Stimulated activated CD8-positive, alpha-beta memory T cell treated with anti-CD3 and anti-CD28 coated beads, Interleukin-15, amount 100 ng/mL, for 24 hours (primary cell): ENCODE results near the gene CSNK2B.

Source experiments
- DNase-seq: peaks from one replicate; pipeline ENCODE4 v3.0.0-alpha.2; 2020; ENCODE audit warnings: low read depth

CSNK2B gene

DNA sequence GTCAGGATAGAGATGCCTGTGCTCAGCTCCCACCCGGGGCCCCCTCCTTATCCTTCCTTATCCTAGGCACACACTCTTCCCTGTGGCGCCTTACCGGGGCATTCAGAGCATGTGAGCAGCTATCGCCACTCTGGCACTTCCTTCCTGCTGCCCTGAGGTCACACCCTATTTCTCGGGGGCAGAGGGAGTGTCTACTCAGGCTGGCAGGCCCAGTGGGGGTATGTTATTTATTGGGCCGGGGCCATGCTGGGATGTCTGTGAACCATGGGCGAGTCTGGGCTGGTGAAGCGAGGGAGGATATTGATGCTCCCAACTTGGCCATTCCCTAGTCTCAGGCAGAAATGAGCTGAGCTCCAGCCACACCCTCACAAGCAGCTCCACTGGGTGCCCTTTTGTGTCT lies 45.4 kb downstream of the CSNK2B start:
- no peak for DNase-seq

DNA sequence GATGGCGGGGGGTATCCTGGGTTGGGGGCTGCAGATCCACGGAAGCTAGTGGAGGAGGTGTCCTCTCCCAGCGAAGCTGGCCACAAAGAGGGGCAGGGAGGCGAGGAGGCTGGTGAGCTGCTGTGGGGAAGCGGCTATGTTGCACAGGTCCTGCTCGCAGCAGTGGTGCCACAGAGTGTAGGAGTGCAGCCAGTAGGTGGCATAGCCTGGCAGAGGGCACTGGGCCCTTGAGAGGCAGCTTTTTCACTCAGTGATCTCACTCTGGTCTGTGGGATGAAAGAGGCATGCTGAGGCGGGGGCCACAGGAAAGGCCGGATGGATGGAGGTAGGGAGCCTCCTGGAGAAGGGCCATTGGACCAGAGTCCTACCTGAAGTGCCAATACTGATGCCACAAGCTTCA lies 46.4 kb downstream of the CSNK2B start:
- DNase-seq: no peak

DNA sequence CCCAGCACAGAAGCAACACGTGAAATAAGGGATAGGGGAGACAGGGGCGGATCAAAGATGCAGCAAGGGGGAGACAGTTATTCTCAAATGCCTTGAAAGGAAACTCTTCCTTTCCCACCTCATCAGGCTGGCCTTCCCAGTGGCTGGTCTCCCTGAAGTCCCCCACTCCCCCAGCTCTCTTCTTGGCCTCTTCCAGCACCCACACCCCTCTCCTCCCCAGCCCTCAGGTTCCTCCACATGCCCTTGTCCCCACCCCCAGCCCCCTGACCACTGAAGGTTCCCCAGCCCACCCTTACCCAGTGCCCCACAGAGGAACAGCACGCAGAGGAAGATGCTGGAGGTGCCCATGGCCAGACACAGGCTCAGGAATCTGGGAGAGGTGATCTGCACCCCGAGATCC lies 47.6 kb downstream of the CSNK2B start:
- no peak for DNase-seq

DNA sequence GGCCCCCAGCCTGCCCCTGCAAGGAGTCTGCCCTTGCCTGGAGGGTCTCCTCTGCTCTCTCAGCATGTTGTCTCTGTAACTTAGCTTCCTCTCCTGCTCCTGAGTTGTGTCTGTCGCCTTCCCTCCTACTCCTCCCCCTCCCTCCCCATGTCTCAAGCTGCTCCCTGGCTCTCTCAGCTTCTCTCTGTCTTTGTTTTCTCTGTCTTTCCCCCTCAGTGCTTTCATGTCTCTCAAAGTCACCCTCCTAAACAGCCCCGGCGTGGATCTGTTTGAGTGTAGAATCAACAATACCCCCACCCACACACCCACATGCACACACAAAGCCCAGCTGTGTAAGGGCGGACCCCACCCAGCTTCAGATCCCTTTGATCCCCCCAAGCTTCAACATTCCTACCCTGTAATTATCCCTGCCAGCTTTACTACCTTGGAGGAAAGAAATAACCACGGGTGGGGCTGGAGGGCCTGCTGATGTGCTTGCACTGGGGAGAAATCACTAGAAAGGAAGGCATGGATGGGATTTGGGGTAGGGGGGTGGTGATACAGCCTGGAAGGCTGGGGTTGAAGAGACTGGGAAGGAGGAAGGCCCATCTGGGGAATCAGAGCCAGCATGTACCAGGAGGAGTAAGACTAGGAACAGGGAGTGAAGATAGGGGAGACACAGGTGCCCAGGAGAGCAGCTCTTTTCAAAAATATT lies 48.3 kb downstream of the CSNK2B start:
- no peak for DNase-seq

DNA sequence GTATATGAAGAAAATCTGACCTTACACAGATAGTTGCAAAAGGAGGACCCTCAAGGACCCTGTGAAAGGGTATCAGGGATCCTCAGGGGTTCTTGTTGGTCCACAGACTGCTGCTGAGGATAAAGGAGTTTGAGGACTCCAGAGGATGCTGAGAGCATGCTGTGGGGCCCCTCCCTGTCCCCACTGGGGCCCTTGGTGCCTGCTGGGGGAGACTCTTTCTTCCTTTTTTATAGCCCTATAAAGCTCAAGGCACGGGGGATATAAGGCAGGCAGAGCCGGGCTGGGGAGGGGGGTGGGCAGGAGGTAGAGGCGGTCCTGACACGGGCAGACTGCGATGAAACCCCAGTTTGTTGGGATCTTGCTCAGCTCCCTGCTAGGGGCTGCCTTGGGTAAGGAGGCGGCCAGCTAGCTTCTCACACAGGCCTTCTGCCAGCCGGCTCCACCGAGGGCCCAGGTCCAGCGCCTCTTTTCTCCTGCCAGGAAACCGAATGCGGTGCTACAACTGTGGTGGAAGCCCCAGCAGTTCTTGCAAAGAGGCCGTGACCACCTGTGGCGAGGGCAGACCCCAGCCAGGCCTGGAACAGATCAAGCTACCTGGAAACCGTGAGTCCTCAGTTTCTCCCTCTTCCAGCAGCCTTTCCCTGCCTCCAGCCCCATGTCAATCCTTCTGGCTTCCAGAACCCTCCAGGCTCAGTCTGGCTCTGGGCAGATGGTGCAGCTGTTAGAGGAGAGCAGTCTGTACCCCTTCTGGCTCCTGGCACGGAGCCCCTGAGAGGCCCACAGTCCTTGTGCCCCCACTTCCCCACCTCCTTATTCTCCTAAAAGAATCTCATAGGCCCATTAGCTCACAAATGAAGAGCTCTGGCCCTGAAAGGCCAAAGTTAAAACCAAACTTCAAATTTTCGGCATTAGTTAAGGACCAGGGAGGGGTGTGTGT lies 49.4 kb downstream of the CSNK2B start, which contains the start of gene LY6G6D:
Gene LY6G6D, plus strand, starts transcription at position 327 of the 937 bp plus-strand sequence. Its CDS starts 8 bp downstream, at position 335.
- DNase-seq: no peak

DNA sequence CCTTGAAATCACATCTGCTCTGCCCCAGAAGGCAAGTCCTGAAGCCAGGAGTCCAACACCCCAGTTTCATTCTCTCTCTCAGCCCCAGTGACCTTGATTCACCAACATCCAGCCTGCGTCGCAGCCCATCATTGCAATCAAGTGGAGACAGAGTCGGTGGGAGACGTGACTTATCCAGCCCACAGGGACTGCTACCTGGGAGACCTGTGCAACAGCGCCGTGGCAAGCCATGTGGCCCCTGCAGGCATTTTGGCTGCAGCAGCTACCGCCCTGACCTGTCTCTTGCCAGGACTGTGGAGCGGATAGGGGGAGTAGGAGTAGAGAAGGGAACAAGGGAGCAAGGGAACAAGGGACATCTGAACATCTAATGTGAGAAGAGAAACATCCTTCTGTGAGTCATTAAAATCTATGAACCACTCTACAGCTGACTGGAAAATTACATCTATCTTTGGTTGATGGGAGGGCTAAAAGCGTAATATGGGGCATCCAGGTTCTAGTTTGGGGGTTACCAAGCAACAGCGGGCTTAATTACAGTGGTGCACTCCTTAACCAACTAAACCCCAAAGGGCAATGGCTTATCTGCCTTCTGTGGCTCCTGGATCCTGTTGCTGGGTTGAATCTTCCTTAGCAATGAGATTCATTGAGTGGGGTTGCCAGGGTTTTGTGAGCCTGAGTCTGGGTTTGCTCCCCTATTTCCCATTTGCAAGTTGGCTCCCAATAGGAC lies 51.8 kb downstream of the CSNK2B start:
- DNase-seq: no peak

DNA sequence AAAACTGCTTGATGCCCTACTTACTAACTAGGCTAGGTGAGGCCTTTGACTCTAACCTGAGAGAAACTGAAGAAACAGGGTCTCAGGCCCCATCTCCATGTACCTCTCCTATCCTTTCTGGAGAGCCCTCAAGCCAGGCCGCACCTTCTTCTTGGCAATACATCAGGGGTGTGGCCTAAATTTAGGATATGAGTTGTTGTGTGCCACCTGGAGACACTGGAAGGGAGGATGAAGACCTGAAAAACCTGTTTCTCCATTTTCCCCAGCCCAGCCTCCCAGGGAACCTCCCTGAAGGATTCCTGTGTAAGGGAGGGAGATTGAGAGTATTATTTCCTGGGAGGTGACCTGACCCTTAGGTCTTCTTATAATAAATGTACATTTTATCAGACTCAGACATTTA lies 52.4 kb downstream of the CSNK2B start:
- DNase-seq: no peak

DNA sequence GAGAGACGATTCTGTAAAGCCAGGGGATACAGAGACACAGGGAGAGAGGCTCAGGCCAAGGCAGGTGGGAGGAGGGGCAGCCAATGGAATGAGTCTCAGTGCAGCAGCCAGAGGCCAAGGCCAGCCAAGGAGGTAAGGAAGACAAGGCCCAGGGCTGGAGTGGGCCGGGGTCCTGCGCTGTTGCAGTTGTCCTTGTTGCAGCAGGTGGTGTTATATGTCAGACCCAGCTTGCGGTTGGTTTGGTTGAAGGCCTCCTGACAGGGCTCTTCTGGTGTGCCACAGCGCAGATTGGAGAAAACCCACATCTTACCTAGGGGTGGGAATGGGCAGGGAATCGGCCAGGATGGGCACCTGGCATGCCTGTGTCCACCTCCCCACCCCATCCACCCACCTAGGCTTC lies 53.1 kb downstream of the CSNK2B start:
- DNase-seq: no peak
